GM12873 (cell line): ENCODE data around the gene HAUS7.

Experiments
- CTCF ChIP-seq: IDR thresholded peaks from 2 replicates; pipeline ENCODE4 v1.5.1; 2012; ENCODE audit warnings: low read depth, mild to moderate bottlenecking, moderate library complexity, low read length, control low read depth; ENCODE audit not compliant: insufficient read depth; ENCODE audit errors: missing control alignments

The HAUS7 gene

DNA sequence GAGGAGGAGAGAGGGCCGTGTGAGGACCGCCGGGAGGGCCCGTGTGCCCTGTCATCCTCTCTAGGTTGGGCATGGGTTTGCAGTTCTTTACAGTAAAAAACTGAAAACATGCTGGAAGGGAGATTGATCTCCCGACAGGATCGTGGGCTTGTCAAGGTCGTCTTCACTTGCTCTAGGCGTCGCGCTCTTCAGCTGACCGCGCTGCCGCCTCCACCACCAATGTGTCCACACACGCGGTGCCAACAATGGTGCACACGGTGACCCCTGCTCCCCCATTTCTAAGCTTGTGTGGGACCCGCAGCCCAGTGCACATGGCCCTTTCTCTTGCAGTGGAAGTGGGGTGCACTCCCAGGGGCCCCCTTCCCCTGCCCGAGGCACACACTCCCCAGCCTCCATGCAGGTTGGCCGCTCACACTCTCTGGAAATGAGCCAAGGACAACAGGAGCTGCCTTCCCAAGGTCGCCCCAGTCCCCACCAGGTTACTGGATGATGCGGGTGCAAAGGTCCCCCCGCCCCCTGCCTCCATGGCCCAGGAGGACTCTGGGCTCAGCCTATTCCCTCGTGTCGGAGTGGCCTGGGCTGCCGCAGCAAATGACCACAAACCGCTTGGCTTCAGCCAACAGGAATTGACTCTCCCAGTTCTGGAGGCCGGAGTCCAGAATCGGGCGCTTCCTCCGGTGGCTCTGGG, 60.8 kb downstream of the HAUS7 start:
- no peak for TF ChIP-seq CTCF

DNA sequence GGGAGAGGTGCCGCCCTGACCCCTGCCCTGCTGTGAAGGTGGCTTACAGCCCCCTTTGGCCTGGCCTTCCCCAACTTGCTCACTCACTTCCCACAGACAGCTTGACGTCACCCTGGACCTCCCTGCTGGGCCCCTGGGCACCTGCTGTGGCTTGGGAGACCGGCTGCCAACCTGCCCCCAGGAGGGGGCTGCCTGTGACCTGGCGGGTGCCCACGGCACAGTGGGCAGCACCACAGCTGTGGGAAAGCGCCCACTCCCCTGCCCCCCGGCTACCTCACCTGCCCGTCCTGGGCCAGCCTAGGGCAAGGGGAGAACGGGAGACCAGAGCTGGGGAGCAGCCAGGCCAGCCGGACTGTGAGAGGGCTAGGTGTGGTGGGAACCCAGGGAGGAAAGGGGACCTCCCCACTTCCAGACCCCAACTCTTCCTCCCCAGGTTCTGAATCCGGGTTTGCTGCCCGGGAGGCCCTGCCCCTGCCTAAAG, 61.5 kb downstream of the HAUS7 start:
- TF ChIP-seq CTCF, result no peak

DNA sequence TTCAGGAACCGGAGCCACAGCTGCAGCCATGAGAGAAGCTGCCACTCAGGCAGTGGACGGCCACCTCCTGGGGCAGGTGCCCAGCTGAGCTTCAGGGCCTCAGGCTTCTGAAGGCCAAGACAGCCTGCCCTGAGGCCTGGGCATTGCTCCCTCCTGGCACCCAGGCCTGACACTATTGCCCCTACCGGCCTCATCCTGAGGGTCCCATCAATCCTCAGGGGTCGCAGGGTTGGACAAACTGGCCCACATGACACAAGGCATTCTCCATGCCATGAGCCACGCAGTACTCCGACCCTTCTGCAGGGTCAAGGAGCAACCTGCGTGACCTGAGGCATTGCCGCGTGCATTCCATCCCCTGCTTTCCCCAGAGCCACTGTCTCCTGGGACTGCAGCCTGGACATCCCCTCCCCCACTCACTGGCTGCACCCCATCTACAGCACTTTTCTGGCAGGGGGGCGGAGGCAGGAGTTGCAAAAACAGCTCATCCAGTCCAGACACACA, 62.1 kb downstream of the HAUS7 start:
- TF ChIP-seq CTCF, result no peak

- no peak for TF ChIP-seq CTCF
Measured at GRCh38 chrX:153407736-153408135, 62.6 kb downstream of the HAUS7 start.

DNA sequence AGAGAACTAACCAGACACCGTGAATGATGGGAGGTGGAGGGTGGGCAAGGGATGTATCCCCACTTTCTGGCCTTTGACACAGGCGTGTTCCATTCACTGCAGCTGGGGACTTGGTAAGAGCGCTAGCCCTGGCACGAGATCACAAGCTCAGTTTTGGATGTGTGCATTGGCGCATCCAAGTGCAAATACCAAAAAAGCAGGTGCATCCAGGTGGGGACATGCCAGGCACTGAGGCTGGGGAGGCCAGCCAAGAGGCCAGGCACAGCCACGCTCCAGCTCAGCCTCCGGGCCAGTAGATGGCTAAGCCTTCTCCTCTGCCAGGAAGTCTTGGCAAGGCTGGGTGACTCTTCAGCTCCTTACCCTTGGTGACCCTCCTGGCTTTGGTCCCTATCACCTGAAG, 63.5 kb downstream of the HAUS7 start:
- TF ChIP-seq CTCF, result no peak

DNA sequence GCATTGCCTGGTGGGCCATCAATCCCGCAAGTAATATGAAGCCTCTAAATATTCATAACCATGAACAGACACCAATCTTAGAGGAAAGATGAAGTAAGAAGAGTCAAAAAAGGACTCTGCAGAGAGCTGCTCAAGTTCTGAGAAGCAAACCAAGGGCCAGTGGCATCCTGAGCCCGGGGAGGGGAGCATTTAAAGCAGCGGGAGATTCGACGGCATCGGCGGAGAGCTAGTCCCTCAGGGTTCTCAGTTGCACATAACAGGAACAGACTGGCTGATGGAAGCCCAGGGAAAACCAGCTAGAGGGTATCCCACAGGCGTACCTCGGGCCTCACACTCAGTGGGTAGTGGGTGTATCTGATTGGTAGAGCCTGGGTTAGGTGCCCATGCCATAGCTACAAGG, 64.4 kb downstream of the HAUS7 start:
- TF ChIP-seq CTCF, result no peak

DNA sequence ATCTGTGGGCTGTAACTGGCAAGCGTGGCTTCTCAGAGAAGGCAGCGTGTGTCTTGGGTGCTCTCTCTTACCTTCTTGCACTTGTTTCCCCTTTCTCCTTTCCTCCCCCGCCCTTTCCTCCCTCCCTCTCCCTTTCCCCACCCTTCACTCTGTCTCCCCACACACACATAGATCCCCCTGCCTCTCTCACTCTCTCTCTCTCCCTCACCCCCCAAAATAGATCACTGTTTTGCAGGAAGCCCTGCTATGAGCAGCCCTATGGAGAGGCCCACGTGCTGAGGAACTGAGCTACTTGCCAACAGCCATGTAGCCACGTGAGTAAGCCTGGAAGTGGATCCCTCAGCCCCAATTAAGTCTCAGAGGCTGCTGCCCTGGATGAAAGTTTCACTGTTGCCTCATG, 65.0 kb downstream of the HAUS7 start:
- TF ChIP-seq CTCF, result no peak
